Left ventricle myocardium inferior (tissue), 1 donor: ENCODE data around the gene NUP160. TPM values are rescaled to one million over a fixed set of nuclear protein-coding genes. Genes with fewer than 3 reads are reported as not detected.
"Not testable (repeated sequence)": the region's sequence is repeated elsewhere in the genome, so short reads cannot be mapped to it uniquely, and the experiment has no call there.

Experiments used
- DNase-seq: peaks from one replicate; pipeline ENCODE4 v3.0.0-alpha.2; 2020
- H3K27ac ChIP-seq: fragments of 200-600 bp; replicated peaks from 2 replicates; pipeline ENCODE4 v1.8.0; 2021
- H3K27me3 ChIP-seq: fragments of 200-600 bp; 2 replicates; pipeline ENCODE4 v1.8.0; 2021; ENCODE audit warnings: low read depth
- H3K36me3 ChIP-seq: fragments of 200-600 bp; 2 replicates; pipeline ENCODE4 v1.8.0; 2021
- H3K4me1 ChIP-seq: fragments of 200-600 bp; 2 replicates; pipeline ENCODE4 v1.8.0; 2021
- H3K4me3 ChIP-seq: fragments of 200-600 bp; 2 replicates; pipeline ENCODE4 v1.8.0; 2021; ENCODE audit warnings: mild to moderate bottlenecking, moderate library complexity
- H3K9me3 ChIP-seq: fragments of 200-600 bp; replicated peaks from 2 replicates; pipeline ENCODE4 v1.8.0; 2021
- CTCF ChIP-seq: fragments of 200-600 bp; IDR thresholded peaks from 2 replicates; pipeline ENCODE4 v1.8.0; 2021; ENCODE audit warnings: antibody characterized with exemption, mild to moderate bottlenecking, borderline replicate concordance
- intact Hi-C: fragments of 100-400 bp; cut with micrococcal nuclease; formaldehyde crosslinking; loops from one replicate; pipeline ENCODE4 v1.11.0; 2022
- total RNA-seq: library from RNA; stranded (reverse); fragmentation: NEBNext Ultra II Directional; extraction: Animal tissue kit (Norgen Biotek cat#: 25700); gene quantifications from one replicate; pipeline ENCODE4 v1.2.1, GENCODE V29; 2021
- donor health status: DM: no; HTN: yes; CAD: no; lungs with severe emphysema.

The NUP160 gene
- total RNA-seq, 1 donor from 2014 or later: 12.8 TPM

GRCh38 chr11:47842749-47843148 lies 5.4 kb downstream of the NUP160 start:
- intact Hi-C loops: no loop called here
- H3K36me3 ChIP-seq: peaks cover 83% of the 10 kb centered on the region
- no peak overlapping the region for H3K4me3 ChIP-seq
- no peak for TF ChIP-seq CTCF
- no peak overlapping the region for H3K27ac ChIP-seq
- no peaks in the 10 kb centered on the region for H3K27me3 ChIP-seq
- no peak for DNase-seq
- peaks cover 38% of the 10 kb centered on the region for H3K4me1 ChIP-seq
- no peaks in the 10 kb centered on the region for H3K9me3 ChIP-seq

- no peak for DNase-seq
- H3K9me3 ChIP-seq: no peaks in the 10 kb centered on the region
- peaks cover 100% of the 10 kb centered on the region for H3K36me3 ChIP-seq
- H3K4me1 ChIP-seq: no peaks in the 10 kb centered on the region
- no peak overlapping the region for H3K4me3 ChIP-seq
- TF ChIP-seq CTCF: no peak
- intact Hi-C loops: no loop called here
- no peak overlapping the region for H3K27ac ChIP-seq
- H3K27me3 ChIP-seq: no peaks in the 10 kb centered on the region
Observed at GRCh38 chr11:47837929-47838328, 10.2 kb downstream of the NUP160 start.

DNA sequence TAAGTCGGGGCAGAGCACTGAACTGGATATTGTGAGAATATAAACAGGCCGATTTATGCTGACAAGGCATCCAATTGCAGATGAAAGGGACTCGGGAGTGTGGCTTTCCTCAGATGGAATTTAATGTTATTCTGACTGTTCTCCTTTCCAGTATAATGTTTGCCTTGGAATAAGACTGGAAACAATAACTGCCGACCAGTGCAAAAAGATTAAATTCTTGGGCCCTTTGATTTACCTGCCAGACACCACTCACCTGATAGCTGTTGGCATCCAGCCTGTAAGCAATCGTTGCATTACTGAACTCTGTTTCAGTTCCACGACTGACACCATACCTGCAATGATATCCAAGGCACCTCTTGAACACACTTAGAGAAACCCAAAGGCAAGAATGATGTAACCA lies 10.9 kb downstream of the NUP160 start:
- H3K4me3 ChIP-seq: no peak overlapping the region
- no peaks in the 10 kb centered on the region for H3K4me1 ChIP-seq
- TF ChIP-seq CTCF: no peak
- H3K36me3 ChIP-seq: peaks cover 100% of the 10 kb centered on the region
- no peak overlapping the region for H3K27ac ChIP-seq
- H3K27me3 ChIP-seq: no peaks in the 10 kb centered on the region
- DNase-seq: no peak
- intact Hi-C loops: no loop called here
- H3K9me3 ChIP-seq: no peaks in the 10 kb centered on the region

DNA sequence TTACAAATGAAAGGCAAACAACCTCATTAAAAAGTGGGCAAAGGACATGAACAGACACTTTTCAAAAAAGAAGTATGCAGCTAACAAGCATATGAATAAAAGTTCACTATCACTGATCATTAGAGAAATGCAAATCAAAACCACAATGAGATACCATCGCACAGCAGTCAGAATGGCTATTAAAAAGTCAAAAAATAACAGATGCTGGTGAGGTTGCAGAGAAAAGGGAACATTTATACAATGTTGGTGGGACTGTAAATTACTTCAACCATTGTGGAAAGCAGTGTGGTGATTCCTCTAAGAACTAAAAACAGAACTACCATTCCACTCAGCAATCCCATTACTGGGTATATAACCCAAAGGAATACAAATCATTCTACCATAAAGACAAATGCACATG lies 18.1 kb downstream of the NUP160 start:
- H3K27me3 ChIP-seq: not testable (repeated sequence)

DNA sequence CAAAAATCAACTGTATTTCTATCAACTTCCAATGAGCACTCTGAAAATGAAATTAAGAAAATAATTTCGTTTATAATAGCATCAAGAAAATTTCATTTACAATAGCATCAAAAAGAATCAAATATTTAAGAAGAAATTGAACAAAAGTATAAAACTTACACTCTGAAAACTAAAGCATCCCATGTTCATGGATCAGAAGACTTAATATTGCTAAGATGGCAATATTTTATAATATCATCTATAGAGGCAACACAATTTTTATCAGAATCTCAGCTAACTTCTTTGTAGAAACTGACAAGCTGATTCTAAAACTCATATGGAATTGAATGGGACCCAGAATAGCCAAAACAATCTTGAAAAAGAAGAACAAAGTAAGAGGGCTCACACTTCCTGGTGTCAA lies 19.9 kb downstream of the NUP160 start:
- TF ChIP-seq CTCF: no peak
- Histone ChIP-seq H3K4me1 (no peaks in the 10 kb centered on the region), H3K9me3 (peaks cover 7% of the 10 kb centered on the region), H3K27ac (no peak overlapping the region), H3K36me3 (peaks cover 71% of the 10 kb centered on the region), H3K27me3 (no peaks in the 10 kb centered on the region), H3K4me3 (no peak overlapping the region)
- intact Hi-C loops: no loop called here
- no peak for DNase-seq

More for the DNA sequence above, 18.1 kb downstream of the NUP160 start:
- H3K27ac ChIP-seq, H3K4me3 ChIP-seq, H3K9me3 ChIP-seq, DNase-seq, intact Hi-C loops, H3K4me1 ChIP-seq: not testable (repeated sequence)
- peaks cover 78% of the 10 kb centered on the region for H3K36me3 ChIP-seq

DNA sequence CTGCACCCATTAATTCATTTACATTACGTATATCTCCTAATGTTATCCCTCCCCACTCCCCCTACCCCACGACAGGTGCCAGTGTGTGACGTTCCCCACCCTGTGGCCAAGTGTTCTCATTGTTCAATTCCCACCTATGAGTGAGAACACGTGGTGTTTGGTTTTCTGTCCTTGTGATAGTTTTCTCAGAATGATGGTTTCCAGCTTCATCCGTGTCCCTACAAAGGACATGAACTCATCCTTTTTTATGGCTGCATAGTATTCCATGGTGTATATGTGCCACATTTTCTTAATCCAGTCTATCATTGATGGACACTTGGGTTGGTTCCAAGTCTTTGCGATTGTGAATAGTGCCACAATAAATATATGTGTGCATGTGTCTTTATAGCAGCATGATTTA lies 25.5 kb downstream of the NUP160 start:
- H3K27ac ChIP-seq, intact Hi-C loops, DNase-seq, H3K9me3 ChIP-seq, H3K4me3 ChIP-seq, H3K27me3 ChIP-seq, H3K4me1 ChIP-seq: not testable (repeated sequence)
- H3K36me3 ChIP-seq: peaks cover 86% of the 10 kb centered on the region

GRCh38 chr11:47819743-47820142 lies 28.4 kb downstream of the NUP160 start:
- no peaks in the 10 kb centered on the region for H3K9me3 ChIP-seq
- peaks cover 87% of the 10 kb centered on the region for H3K36me3 ChIP-seq
- TF ChIP-seq CTCF: no peak
- no peaks in the 10 kb centered on the region for H3K4me1 ChIP-seq
- no peak for DNase-seq
- intact Hi-C loops: loop anchor here (10.0 kb wide), 1 partner anchor 65 kb away; no protein-coding TSS in a partner anchor
- no peak overlapping the region for H3K27ac ChIP-seq
- H3K4me3 ChIP-seq: no peak overlapping the region
- H3K27me3 ChIP-seq: no peaks in the 10 kb centered on the region
